HCT116 (cell line): ENCODE results near the gene NCR1.

Source experiments
- POLR2AphosphoS5 ChIP-seq: IDR thresholded peaks from 2 replicates; pipeline ENCODE4 v1.6.1; 2011; ENCODE audit warnings: mild to moderate bottlenecking, low read depth, low read length, moderate library complexity
- SIN3A ChIP-seq: IDR thresholded peaks from 2 replicates; pipeline ENCODE4 v1.6.1; 2012; ENCODE audit warnings: low read depth
- TF ChIP-seq, protein P1 (sequence below): IDR thresholded peaks from 2 replicates; pipeline ENCODE4 v1.6.1; 2011; ENCODE audit warnings: mild to moderate bottlenecking, low read length, moderate library complexity; ENCODE audit not compliant: insufficient replicate concordance; ENCODE audit errors: extremely low read depth

GRCh38 chr19:54889566-54889965 is 16.4 kb upstream of the NCR1 start:
- TF ChIP-seq POLR2AphosphoS5 = no peak
- TF ChIP-seq SIN3A = no peak
- TF ChIP-seq, protein P1, sequence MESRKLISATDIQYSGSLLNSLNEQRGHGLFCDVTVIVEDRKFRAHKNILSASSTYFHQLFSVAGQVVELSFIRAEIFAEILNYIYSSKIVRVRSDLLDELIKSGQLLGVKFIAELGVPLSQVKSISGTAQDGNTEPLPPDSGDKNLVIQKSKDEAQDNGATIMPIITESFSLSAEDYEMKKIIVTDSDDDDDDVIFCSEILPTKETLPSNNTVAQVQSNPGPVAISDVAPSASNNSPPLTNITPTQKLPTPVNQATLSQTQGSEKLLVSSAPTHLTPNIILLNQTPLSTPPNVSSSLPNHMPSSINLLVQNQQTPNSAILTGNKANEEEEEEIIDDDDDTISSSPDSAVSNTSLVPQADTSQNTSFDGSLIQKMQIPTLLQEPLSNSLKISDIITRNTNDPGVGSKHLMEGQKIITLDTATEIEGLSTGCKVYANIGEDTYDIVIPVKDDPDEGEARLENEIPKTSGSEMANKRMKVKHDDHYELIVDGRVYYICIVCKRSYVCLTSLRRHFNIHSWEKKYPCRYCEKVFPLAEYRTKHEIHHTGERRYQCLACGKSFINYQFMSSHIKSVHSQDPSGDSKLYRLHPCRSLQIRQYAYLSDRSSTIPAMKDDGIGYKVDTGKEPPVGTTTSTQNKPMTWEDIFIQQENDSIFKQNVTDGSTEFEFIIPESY = no peak
